Type B pancreatic cell (in vitro differentiated cells): Measurements from ENCODE around the gene MLF1. TPM values are rescaled to one million over a fixed set of nuclear protein-coding genes. Genes with fewer than 3 reads are reported as not detected.

Experiments used
- DNase-seq: peaks from one replicate; pipeline ENCODE4 v3.0.0; 2021; ENCODE audit warnings: mixed read lengths; ENCODE audit not compliant: unreplicated experiment; ENCODE audit errors: extremely low spot score
- H3K27ac Mint-ChIP-seq: 2 replicates; pipeline ENCODE4 v1.8.0; 2021; ENCODE audit warnings: mild to moderate bottlenecking, mixed read lengths
- H3K27me3 Mint-ChIP-seq: 2 replicates; pipeline ENCODE4 v1.8.0; 2021; ENCODE audit warnings: mixed read lengths
- H3K36me3 Mint-ChIP-seq: 2 replicates; pipeline ENCODE4 v1.8.0; 2021; ENCODE audit warnings: mixed read lengths
- H3K4me1 Mint-ChIP-seq: one replicate; pipeline ENCODE4 v1.8.0; 2021; ENCODE audit warnings: mixed read lengths; ENCODE audit not compliant: unreplicated experiment
- H3K4me3 Mint-ChIP-seq: 2 replicates; pipeline ENCODE4 v1.8.0; 2021; ENCODE audit warnings: mild to moderate bottlenecking, mixed read lengths
- H3K9me3 Mint-ChIP-seq: 2 replicates; pipeline ENCODE4 v1.8.0; 2021; ENCODE audit warnings: mixed read lengths
- long read RNA-seq: library from polyadenylated mRNA; unstranded; transcript quantifications from one replicate; pipeline ENCODE4 v2.0.0, GENCODE V29; 2020
- total RNA-seq: library from RNA; stranded (reverse); gene quantifications from 2 replicates; pipeline ENCODE4 v1.2.1, GENCODE V29; 2021; ENCODE audit warnings: low replicate concordance
- TF ChIP-seq, protein P1 (sequence below): fragments of 200-600 bp; sonication (generic); conservative IDR thresholded peaks from 2 replicates; pipeline ENCODE4 v1.5.0; 2021; ENCODE audit warnings: antibody characterized with exemption, mild to moderate bottlenecking

MLF1 gene, protein sequence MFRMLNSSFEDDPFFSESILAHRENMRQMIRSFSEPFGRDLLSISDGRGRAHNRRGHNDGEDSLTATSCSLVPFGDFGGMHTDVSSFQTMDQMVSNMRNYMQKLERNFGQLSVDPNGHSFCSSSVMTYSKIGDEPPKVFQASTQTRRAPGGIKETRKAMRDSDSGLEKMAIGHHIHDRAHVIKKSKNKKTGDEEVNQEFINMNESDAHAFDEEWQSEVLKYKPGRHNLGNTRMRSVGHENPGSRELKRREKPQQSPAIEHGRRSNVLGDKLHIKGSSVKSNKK
- total RNA-seq: 12.3 and 23.8 TPM in 2 replicates
- long read RNA-seq, transcript MLF1-201 (7 exons, 2,203 nt): major isoform, 33 of 63 reads
- long read RNA-seq, transcript MLF1-202 (7 exons, 2,222 nt): minor isoform, 15 of 63 reads
- long read RNA-seq, partial matches to known transcripts: 0 of 63 reads
- long read RNA-seq, other reads (novel, unspliced or antisense): 11 of 63 reads

DNA sequence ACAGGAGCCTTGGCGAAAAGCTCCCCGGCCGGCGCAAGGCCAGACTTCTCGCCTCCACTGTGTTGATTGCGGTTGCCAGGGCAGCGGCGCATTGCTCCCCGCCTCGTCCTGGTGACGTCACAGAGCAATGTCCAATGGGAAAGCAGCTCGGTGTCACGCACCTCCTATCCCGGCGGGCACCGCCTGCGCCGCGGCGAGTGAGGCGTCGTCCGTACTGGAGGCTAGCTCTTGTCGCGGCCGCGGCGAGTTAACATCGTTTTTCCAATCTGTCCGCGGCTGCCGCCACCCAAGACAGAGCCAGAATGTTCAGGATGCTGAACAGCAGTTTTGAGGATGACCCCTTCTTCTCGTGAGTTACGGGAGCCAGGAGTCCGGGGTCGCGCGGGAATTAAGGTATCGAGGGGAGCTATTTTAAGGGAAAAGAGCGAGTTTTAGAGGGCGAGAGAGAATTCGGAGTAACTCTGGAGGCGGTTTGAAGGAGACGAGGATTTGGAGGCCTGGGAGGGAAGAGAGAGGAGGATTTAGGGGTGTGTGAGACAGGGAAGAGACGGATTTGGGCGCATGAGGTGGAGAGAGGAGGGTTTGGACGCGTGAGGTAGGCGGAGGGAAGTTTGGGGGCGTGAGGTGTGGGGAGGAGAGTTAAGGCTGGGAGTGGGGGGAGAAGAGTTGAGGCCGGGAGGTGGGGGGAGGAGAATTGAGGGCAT is at the start of gene MLF1:
Gene MLF1, plus strand, starts transcription at position 196 of the 704 bp plus-strand sequence. Its CDS starts 107 bp downstream, at position 303.
- TF ChIP-seq, protein P1, sequence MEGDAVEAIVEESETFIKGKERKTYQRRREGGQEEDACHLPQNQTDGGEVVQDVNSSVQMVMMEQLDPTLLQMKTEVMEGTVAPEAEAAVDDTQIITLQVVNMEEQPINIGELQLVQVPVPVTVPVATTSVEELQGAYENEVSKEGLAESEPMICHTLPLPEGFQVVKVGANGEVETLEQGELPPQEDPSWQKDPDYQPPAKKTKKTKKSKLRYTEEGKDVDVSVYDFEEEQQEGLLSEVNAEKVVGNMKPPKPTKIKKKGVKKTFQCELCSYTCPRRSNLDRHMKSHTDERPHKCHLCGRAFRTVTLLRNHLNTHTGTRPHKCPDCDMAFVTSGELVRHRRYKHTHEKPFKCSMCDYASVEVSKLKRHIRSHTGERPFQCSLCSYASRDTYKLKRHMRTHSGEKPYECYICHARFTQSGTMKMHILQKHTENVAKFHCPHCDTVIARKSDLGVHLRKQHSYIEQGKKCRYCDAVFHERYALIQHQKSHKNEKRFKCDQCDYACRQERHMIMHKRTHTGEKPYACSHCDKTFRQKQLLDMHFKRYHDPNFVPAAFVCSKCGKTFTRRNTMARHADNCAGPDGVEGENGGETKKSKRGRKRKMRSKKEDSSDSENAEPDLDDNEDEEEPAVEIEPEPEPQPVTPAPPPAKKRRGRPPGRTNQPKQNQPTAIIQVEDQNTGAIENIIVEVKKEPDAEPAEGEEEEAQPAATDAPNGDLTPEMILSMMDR: no peak
- peak within 1 kb of the TSS; percentile 98 for H3K27ac Mint-ChIP-seq
- DNase-seq: peak; percentile 98
- H3K4me1 Mint-ChIP-seq: peaks cover 6% of the 10 kb centered on the region
- peaks cover 30% of the 10 kb centered on the region for H3K27me3 Mint-ChIP-seq
- H3K4me3 Mint-ChIP-seq: peak within 1 kb of the TSS; percentile 100
- H3K9me3 Mint-ChIP-seq: no peaks in the 10 kb centered on the region
- peaks cover 3% of the 10 kb centered on the region for H3K36me3 Mint-ChIP-seq

DNA sequence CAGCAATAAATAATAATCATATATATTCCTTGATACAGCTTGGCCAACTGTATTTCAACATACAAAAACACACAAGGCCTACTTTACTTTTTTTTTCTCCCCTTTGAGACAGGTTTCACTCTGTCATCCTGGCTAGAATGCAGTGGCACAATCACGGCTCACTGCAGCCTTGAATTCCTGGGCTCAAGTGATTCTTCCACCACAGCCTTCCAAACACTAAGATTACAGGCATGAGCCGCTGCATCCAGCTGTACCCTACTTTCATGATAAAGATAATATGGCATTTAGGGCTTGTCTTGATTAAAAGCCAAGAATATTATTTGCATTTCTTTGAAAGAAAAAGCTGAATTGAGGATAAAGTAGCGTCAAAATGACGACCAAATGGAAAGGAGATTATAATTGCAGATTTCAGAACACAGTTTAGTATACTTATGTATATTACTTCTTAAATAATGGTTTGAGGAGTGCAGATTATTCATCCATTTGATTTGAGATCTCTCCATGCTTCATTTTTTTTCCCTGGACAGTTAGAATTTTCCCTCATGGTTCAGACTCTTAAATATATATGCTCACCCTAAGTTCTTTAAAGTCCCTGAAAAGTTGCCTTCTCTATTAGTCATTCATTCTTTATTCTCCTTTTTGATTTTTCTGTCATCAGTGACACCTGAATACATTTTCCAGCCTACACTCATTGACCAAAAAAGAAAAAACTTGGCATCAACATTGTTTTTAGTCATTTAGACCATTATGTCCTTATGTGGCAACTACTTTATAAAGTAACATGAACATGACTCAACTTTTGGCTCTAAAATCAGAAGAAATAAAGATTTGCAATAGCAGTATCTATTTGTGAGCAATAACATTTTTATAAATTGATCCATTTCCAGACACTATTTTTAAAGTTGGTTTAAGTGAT is 48.5 kb upstream of the MLF1 start:
- no peak for DNase-seq
- no peak overlapping the region for H3K4me3 Mint-ChIP-seq
- no peak overlapping the region for H3K27ac Mint-ChIP-seq
- H3K4me1 Mint-ChIP-seq: no peaks in the 10 kb centered on the region
- H3K27me3 Mint-ChIP-seq: no peaks in the 10 kb centered on the region
- H3K36me3 Mint-ChIP-seq: no peaks in the 10 kb centered on the region
- TF ChIP-seq, protein P1: no peak
- H3K9me3 Mint-ChIP-seq: no peaks in the 10 kb centered on the region

DNA sequence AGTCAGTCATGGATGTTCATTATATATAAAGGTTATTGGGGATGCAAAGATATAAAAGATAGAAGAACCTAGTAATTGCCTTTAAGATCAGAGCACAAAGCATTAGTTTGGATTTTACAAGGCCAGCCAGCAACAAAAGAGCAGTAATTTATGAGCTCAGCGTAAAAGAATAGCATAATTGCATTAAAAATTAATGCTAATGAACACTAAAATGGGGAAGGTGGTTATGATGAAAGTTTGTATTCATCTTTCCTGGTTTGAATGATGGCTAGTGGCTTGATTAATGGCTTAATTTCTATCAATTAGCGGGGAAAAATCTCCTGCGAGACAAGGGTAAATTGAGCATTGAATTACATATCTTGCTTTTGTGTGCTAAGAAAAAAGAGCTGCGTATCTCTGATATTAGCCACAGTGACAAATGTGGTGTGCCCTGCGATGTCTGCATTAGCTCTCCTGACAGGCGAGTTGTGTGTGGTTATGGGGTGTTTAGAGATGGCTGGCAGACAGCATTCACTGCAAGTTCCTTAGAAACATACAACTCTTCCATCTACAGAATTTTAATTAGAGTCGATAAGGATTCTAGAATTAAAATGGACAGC is 42.8 kb upstream of the MLF1 start:
- no peaks in the 10 kb centered on the region for H3K9me3 Mint-ChIP-seq
- H3K4me1 Mint-ChIP-seq: no peaks in the 10 kb centered on the region
- H3K27me3 Mint-ChIP-seq: no peaks in the 10 kb centered on the region
- TF ChIP-seq, protein P1: no peak
- no peaks in the 10 kb centered on the region for H3K36me3 Mint-ChIP-seq
- DNase-seq: no peak
- no peak overlapping the region for H3K4me3 Mint-ChIP-seq
- H3K27ac Mint-ChIP-seq: no peak overlapping the region

DNA sequence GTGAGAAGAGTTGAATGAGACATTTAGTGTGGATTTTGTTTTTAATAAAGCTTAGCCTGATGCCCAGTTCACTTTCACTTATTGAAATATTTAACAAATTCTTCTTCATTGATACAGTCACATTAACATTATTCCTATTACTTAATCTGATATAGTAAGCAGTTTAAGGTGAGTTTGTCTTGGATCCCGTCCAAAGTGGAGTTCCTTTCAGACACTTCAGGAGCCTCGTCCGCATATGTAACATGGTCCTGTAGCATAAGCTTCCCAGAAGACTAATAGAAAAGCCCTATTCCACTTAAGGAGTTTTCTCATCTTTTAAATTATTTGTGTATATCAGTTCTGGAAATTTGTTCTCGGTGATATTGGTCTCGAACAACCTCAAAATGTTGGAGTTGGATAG is 39.7 kb upstream of the MLF1 start:
- no peaks in the 10 kb centered on the region for H3K27me3 Mint-ChIP-seq
- no peaks in the 10 kb centered on the region for H3K9me3 Mint-ChIP-seq
- TF ChIP-seq, protein P1: no peak
- no peak overlapping the region for H3K4me3 Mint-ChIP-seq
- DNase-seq: no peak
- no peak overlapping the region for H3K27ac Mint-ChIP-seq
- no peaks in the 10 kb centered on the region for H3K36me3 Mint-ChIP-seq
- H3K4me1 Mint-ChIP-seq: no peaks in the 10 kb centered on the region
